GM23338 (cell line): Measurements from ENCODE around the gene PIGS. TPM values are rescaled to one million over a fixed set of nuclear protein-coding genes. Genes with fewer than 3 reads are reported as not detected.

ENCODE experiments used
- ATAC-seq: fragments of 200-7000 bp; cut with Tn5 transposase; 3 replicates; pipeline ENCODE4 v1.9.1; 2020
- DNase-seq: peaks from one replicate; pipeline ENCODE4 v3.0.0-alpha.2; 2015; ENCODE audit warnings: low spot score
- H2AFZ ChIP-seq: fragments of 200-600 bp; sonication (generic); 2 replicates; pipeline ENCODE4 v1.8.0; 2016; ENCODE audit warnings: antibody characterized with exemption, mild to moderate bottlenecking, moderate library complexity
- H3F3A ChIP-seq: fragments of 200-600 bp; sonication (generic); replicated peaks from 2 replicates; pipeline ENCODE4 v1.8.0; 2017; ENCODE audit warnings: antibody characterized with exemption, mixed run types, low read depth
- H3K27ac ChIP-seq: fragments of 200-600 bp; sonication (generic); 2 replicates; pipeline ENCODE4 v1.6.1; 2016; ENCODE audit warnings: low read depth
- H3K27me3 ChIP-seq: fragments of 200-600 bp; sonication (generic); 2 replicates; pipeline ENCODE4 v1.8.0; 2016; ENCODE audit warnings: mild to moderate bottlenecking, mixed run types, moderate library complexity; ENCODE audit not compliant: insufficient read depth
- H3K36me3 ChIP-seq: fragments of 200-600 bp; sonication (generic); 2 replicates; pipeline ENCODE4 v1.8.0; 2016; ENCODE audit warnings: mild to moderate bottlenecking; ENCODE audit not compliant: insufficient read depth
- H3K4me1 ChIP-seq: fragments of 200-600 bp; sonication (generic); 2 replicates; pipeline ENCODE4 v1.8.0; 2016; ENCODE audit warnings: mild to moderate bottlenecking, moderate library complexity; ENCODE audit not compliant: insufficient read depth
- H3K4me2 ChIP-seq: fragments of 200-600 bp; sonication (generic); 2 replicates; pipeline ENCODE4 v1.7.1; 2017; ENCODE audit warnings: mixed run types
- H3K4me3 ChIP-seq: fragments of 200-600 bp; sonication (generic); 2 replicates; pipeline ENCODE4 v1.6.1; 2016; ENCODE audit warnings: mixed run types
- H3K79me2 ChIP-seq: fragments of 200-600 bp; sonication (generic); replicated peaks from 2 replicates; pipeline ENCODE4 v1.8.0; 2017; ENCODE audit warnings: mild to moderate bottlenecking; ENCODE audit not compliant: insufficient read depth
- H3K9me2 ChIP-seq: fragments of 200-600 bp; sonication (generic); 2 replicates; pipeline ENCODE4 v1.8.0; 2017; ENCODE audit not compliant: insufficient read depth
- H4K20me1 ChIP-seq: fragments of 200-600 bp; sonication (generic); replicated peaks from 2 replicates; pipeline ENCODE4 v1.8.0; 2017; ENCODE audit warnings: mild to moderate bottlenecking; ENCODE audit not compliant: insufficient read depth
- H3K27ac Mint-ChIP-seq: 2 replicates; pipeline ENCODE4 v1.8.0; 2020; ENCODE audit warnings: inconsistent platforms, mild to moderate bottlenecking, moderate library complexity, mixed read lengths
- H3K27me3 Mint-ChIP-seq: 3 replicates; pipeline ENCODE4 v1.8.0; 2022; ENCODE audit warnings: low read depth, mild to moderate bottlenecking, moderate library complexity, mixed read lengths, inconsistent platforms; ENCODE audit not compliant: insufficient read depth, poor library complexity
- H3K36me3 Mint-ChIP-seq: 3 replicates; pipeline ENCODE4 v1.8.0; 2021; ENCODE audit warnings: low read depth, mild to moderate bottlenecking, inconsistent platforms, moderate library complexity, mixed read lengths
- H3K4me1 Mint-ChIP-seq: 3 replicates; pipeline ENCODE4 v1.8.0; 2020; ENCODE audit warnings: mild to moderate bottlenecking, inconsistent platforms, mixed read lengths
- H3K4me3 Mint-ChIP-seq: 3 replicates; pipeline ENCODE4 v1.8.0; 2021; ENCODE audit warnings: moderate library complexity, mild to moderate bottlenecking, inconsistent platforms, mixed read lengths
- H3K9me3 Mint-ChIP-seq: 3 replicates; pipeline ENCODE4 v1.8.0; 2020; ENCODE audit warnings: moderate library complexity, mild to moderate bottlenecking, inconsistent platforms, mixed read lengths
- CREB1 ChIP-seq: fragments of 250-450 bp; sonication (Bioruptor Pico); IDR thresholded peaks from 2 replicates; pipeline ENCODE4 v1.5.0; 2020; ENCODE audit warnings: low read depth, mild to moderate bottlenecking, moderate library complexity
- ETS1 ChIP-seq: IDR thresholded peaks from 2 replicates; pipeline ENCODE4 v1.6.1; 2016; ENCODE audit warnings: antibody characterized with exemption
- EZH2 ChIP-seq: fragments of 200-600 bp; sonication (generic); IDR thresholded peaks from one replicate; pipeline ENCODE4 v1.8.0; 2017; ENCODE audit warnings: antibody characterized with exemption, mild to moderate bottlenecking, low read depth; ENCODE audit not compliant: unreplicated experiment
- JUNB ChIP-seq: IDR thresholded peaks from one replicate; pipeline ENCODE4 v1.6.1; 2016; ENCODE audit warnings: antibody characterized with exemption; ENCODE audit not compliant: unreplicated experiment
- NANOG ChIP-seq: IDR thresholded peaks from 2 replicates; pipeline ENCODE4 v1.6.1; 2016; ENCODE audit warnings: antibody characterized with exemption, borderline replicate concordance
- ZNF114 ChIP-seq: fragments of 250-450 bp; sonication (Bioruptor Pico); IDR thresholded peaks from 2 replicates; pipeline ENCODE4 v1.5.0; 2020; ENCODE audit warnings: mild to moderate bottlenecking, moderate library complexity
- ZNF462 ChIP-seq: fragments of 250-450 bp; sonication (Bioruptor Pico); IDR thresholded peaks from 2 replicates; pipeline ENCODE4 v1.5.0; 2020; ENCODE audit warnings: mild to moderate bottlenecking, moderate library complexity
- polyA plus RNA-seq: library from polyadenylated mRNA; unstranded; fragments of >200 nt; fragmentation: Nextera tagmentation; extraction: Ambion mirVana; gene quantifications from 2 replicates; pipeline ENCODE4 v1.2.1, GENCODE V29; 2016
- total RNA-seq: library from RNA; depleted of rRNA; stranded (reverse); fragments of >200 nt; shearing (Covaris generic); gene quantifications from 2 replicates; pipeline ENCODE4 v1.2.3, GENCODE V29; 2014

PIGS gene
- total and polyA plus RNA-seq, 2 experiments from 2014 or later: 16.4 to 53.2 TPM

- TF ChIP-seq EZH2 (no peak), NANOG (no peak), ETS1 (no peak), ZNF462 (CRISPR knock-in tag) (no peak), ZNF114 (CRISPR knock-in tag) (no peak)
Measured at GRCh38 chr17:28573521-28573920, 2.2 kb upstream of the PIGS start (continued).

- Histone ChIP-seq H3K36me3 (peaks cover 5% of the 10 kb centered on the region), H3F3A (peaks cover 13% of the 10 kb centered on the region), H3K27ac (no peak overlapping the region), H3K4me3 (no peak overlapping the region), H2AFZ (no peak overlapping the region), H3K27me3 (peaks cover 4% of the 10 kb centered on the region; the same call in 1 of the 2 replicates), H3K4me1 (peaks cover 31% of the 10 kb centered on the region), H3K79me2 (peaks cover 28% of the 10 kb centered on the region), H4K20me1 (peaks cover 3% of the 10 kb centered on the region), H3K4me2 (no peak overlapping the region), H3K9me2 (no peaks in the 10 kb centered on the region)
- Mint-ChIP-seq H3K4me1 (peaks cover 35% of the 10 kb centered on the region), H3K4me3 (no peak overlapping the region; the same call in 2 of the 3 replicates), H3K27ac (no peak overlapping the region), H3K9me3 (no peaks in the 10 kb centered on the region), H3K36me3 (peaks cover 20% of the 10 kb centered on the region), H3K27me3 (peaks cover 17% of the 10 kb centered on the region)
- no peak for DNase-seq
- no peak for ATAC-seq
- no peak for TF ChIP-seq NANOG
- no peak for TF ChIP-seq CREB1 (CRISPR knock-in tag)
- TF ChIP-seq EZH2: no peak
- no peak for TF ChIP-seq ETS1
- no peak for TF ChIP-seq ZNF114 (CRISPR knock-in tag)
- TF ChIP-seq ZNF462 (CRISPR knock-in tag): no peak
- TF ChIP-seq JUNB: no peak
Measured at GRCh38 chr17:28573040-28573380, 1.7 kb upstream of the PIGS start.
